GM19463 (cell line): ENCODE data around the gene IFNA1.
"Not testable (repeated sequence)": the region's sequence is repeated elsewhere in the genome, so short reads cannot be mapped to it uniquely, and the experiment has no call there.

ENCODE experiments used
- ATAC-seq: cut with Tn5 transposase; IDR thresholded peaks from one replicate; pipeline ENCODE4 v1.9.1; 2021; ENCODE audit warnings: mild to moderate bottlenecking, moderate library complexity; ENCODE audit not compliant: unreplicated experiment

IFNA1 gene

DNA sequence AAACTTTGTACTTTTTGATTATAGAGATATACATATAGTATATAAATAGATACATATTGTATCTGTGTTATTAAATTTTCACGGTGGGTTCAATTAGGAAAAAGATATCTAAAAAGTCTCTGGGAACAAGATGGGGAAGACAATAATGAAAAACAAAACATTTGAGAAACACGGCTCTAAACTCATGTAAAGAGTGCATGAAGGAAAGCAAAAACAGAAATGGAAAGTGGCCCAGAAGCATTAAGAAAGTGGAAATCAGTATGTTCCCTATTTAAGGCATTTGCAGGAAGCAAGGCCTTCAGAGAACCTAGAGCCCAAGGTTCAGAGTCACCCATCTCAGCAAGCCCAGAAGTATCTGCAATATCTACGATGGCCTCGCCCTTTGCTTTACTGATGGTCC is at the start of gene IFNA1:
Gene IFNA1 (plus strand): TSS at position 301 of the 400 bp plus-strand sequence. CDS start 69 bp downstream, at position 370.
- no peak for ATAC-seq

DNA sequence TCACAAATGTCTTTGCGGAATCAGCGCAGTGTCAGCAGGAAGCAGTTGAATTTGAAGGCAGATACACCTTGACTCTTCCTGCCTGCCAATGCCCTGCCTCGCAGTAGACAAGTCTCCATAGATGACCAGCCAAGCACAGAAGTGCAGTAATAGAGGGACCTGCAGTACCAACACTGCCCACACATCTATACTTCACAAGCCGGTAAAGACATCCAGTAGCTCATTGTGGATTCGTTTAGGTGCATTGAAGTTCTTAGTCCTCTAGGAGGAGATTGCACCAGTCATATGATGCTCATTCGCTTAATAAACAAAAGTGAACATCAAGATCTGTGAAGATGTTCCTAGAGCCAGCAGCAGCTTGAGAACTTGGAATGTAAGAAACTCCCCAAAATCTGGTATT is 48.0 kb upstream of the IFNA1 start:
- peak; percentile 74 for ATAC-seq

DNA sequence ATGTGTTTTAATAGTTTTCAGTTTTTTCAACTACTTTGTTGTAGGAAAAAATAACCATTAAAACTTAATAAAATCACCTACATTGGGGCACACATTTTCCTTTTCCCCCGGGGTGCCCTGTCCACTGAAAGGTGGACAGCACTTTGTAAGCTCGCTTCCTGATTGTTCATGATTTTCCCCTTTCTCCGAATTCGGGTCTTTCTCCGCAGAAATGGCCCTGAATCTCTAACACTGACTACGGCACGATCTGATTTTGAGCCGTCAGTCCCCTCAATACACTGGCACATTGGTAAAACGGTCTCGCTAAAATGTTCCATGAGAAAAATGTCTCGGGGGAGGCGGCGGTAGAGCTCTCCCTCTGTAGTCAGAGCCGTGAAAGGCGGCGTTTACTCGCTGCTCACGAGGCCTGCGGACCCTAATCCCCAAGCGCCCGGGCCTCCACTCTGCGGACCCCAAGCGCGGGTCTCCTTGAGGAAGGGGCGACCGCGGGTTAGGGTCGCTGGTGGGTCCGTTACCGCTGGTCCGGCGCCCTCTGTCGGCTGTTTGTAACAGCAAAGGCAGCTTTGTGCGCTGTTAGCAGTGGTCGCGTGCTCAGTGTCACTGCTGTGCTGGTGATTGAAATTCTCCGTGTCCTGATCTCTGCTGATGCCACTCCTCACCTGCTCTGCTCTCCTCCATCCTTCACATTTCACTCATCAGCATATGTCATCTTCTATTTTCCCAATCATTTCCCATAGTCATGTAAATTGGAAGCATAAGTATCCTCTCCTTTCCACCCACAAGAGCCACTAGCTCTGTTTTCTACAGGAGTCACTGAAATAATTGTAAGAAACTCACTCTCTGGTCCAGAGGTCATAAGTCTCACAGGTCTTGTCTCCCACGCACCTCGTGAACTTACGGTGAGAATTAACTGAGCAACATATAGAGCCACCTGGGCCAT is 44.2 kb upstream of the IFNA1 start:
- ATAC-seq, result peak; percentile 67

DNA sequence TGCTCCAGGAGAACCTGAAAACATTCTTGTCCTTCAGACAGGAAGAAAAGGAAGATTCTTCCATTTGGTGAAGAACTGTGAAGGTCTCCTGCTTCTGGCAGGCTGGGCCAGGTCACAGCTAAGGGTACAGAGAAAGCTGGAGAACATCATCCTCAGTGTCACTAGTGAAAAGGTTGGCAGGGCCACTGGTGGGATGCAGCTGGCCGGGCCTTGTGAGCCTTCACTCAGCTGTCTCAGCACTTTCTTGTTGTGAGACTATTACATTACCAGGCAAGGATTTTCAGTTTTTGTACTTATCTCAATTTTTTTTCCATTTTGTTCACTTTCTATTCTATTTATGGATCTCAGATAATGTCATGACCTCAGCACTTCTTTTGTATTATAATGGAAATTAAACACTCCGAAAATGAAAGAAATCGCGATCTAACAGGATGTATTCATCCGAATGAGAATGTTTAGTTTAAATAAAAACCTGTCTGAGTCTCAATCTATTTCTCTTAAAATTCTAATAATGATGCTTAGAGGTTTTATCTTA is 41.2 kb upstream of the IFNA1 start:
- no peak for ATAC-seq

DNA sequence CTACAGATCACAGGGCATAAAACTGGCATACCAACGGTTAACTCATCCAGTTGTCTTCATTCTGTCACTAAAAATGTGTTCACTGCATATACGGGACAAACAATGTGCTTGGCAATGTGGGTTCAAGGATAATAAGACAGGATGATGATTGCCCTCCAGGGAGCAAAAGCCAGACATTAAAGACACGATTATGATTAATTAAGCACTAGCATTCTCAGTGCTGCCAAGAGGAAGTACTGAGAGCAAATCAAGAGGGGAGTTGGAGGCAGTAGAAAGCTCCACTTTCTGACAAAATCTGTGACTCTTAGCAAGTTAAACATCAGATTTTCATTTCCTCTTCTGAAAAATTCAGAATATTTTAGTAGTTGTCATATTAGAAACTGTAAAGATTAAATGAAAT is 40.3 kb upstream of the IFNA1 start:
- no peak for ATAC-seq

DNA sequence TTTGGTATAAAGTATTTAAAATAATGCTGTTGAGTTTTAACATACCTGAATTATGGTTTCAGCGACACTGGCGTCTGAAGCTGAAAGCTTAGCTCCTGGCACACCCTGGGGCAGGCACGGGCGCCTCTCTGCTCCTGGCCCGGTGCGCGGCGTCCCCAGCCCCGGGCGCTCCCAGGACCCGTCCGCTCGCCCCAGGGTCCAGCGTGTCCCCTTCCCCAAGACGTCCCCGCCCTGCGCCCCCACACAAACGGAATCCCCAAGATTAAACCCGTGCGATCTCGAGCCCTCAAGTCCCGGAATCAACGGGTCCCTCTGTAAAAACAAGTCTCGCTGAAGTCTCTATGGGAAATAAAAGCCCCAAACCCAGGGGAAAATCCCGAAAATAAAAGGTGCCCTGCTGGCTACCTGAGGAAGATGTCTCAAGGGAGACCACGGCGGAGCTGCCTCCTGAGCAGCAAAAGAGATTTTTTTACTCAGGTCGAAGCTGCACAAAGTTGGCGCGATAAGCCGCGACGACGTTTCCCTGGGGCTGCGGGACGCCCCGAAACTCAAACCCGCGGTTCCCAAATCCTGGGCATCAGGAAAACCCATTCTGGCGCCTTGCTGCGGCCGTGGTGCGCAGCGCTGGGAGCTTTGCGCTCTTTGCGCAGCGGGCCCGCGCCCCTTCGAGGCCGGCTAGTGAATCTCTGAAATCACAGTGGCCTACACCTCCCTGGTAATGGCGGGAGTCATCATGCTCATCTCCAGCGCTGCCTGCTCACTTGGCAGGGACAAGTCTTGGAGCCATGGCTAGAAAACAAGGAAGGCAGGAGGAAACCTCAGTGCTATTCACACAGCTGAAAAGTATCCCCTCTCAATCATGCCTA is 37.6 kb upstream of the IFNA1 start:
- peak; percentile 45 for ATAC-seq

DNA sequence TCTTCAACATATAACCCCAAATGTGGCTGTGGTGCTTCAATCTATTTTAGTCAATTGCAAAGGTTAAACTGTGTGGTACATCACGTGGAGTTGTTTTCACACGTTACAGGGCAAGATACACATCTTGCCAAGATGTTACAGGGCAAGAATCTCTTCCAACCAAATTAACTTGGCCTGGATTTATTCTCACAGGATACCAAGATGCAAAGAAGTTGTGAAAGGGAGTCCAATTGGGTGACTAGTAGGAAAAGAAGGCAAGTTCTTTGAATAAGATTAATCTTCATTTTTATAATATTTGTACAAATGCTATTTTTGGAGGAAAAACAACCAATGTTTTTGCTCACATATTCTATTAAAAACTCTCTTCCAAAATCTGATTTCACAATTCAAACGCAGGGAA is 36.1 kb upstream of the IFNA1 start:
- ATAC-seq, result no peak

DNA sequence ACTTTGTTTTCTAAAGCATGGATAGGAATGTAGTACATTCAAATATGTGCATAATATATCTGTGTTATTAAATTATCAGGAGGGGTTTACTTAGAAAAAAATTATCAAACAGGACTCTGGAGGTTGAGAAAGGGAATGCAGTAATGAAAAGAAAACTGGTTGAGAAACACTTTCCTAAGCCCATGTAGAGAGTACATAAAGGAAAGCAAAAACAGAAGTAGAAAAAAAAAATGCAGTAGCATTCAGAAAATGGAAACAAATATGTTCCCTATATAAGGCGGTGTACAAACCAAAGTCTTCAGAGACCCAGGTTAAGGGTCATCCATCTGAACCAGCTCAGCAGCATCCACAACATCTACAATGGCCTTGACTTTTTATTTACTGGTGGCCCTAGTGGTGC is 31.4 kb upstream of the IFNA1 start, which contains the start of gene IFNA8:
Gene IFNA8 (plus strand): TSS at position 301 of the 400 bp plus-strand sequence. CDS start 60 bp downstream, at position 361.
- ATAC-seq, result no peak

DNA sequence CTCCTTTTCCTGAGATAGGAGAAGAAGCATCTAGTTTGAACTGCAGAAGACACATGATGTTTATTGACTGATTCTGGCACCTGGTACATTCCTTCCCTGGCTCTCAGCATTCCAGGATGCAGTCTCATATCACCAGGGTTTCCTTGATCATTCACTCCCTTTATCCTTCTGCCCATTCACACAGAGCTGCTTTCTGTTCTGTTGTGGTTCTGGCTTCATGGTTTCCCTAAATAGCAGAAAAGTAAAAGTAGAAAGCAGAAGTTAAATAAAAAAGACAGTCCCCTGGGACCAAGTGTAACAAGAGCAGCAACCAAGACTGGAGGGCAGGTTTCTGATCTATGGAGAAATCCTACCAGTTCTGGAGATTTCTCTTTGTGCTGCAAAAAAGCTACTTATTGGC is 28.1 kb upstream of the IFNA1 start:
- ATAC-seq, result no peak

DNA sequence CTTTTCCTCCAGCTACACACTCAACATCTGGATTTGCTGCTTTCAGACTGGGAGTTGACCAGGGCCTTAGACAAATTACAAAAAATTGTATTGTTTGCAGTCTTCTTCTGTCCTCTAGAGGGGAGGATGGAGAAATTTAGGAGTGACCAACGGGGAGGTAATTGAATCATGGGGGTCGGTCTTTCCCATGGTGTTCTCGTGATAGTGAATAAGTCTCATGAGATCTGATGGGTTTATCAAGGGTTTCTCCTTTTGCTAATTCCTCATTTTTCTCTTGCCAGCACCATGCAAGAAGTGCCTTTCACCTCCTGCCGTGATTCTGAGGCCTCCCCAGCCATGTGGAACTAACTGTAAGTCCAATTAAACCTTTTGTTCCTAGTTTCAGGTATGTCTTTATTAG is 27.1 kb upstream of the IFNA1 start:
- ATAC-seq, result no peak

DNA sequence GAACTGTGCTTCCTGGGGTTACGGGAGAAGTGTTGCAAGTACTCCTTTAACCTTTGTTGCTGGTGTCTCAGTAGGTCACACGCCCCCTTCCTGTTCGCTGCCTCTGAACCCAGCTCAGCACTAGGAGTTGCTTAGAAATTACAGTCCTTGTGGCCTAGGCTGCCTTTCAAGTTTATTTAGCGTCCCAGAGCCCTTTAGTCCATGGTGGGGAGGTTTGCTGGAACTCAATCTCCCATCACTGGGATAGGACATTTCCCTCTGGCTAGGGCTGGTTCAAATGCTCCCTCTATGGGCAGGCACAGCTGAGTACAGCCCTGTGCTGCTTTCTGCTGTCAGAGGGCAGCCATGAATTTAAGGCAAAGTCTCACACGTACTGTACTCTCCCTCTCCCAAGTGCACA is 26.6 kb upstream of the IFNA1 start:
- peak; percentile 65 for ATAC-seq

DNA sequence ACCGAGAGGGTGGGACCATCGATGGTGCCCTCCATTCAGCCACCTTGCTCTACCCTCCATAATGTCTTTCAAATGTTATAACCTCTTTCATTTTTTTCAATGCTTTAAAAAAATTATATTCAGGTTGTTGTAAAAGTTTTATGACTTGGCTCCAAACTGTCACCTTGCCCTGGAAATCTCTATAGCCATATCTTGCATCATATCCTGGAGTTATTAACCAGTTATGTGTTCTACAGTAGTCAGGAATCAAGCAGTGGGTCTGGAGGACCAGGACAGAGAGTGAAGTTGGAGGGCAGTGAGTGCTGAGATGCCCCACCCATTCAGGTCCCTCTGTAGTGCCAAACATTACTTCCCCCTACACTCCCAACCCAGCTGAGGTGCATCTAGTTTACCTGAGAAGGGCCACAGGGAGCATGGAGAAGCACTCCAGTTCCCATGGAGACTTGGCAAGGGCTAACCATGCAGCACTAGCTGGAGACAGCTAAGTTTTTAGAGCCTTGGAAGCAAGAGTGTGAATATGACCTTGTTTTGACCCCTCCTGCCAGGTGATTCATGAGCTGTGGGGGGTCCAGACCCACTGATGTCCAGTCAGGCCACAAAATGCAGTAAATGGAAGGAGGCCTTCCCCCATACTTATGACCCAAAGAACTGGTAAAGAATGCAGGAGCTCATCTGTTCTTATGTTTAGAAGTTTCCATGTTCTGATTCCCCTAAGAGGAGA is 25.9 kb upstream of the IFNA1 start:
- ATAC-seq, result no peak

DNA sequence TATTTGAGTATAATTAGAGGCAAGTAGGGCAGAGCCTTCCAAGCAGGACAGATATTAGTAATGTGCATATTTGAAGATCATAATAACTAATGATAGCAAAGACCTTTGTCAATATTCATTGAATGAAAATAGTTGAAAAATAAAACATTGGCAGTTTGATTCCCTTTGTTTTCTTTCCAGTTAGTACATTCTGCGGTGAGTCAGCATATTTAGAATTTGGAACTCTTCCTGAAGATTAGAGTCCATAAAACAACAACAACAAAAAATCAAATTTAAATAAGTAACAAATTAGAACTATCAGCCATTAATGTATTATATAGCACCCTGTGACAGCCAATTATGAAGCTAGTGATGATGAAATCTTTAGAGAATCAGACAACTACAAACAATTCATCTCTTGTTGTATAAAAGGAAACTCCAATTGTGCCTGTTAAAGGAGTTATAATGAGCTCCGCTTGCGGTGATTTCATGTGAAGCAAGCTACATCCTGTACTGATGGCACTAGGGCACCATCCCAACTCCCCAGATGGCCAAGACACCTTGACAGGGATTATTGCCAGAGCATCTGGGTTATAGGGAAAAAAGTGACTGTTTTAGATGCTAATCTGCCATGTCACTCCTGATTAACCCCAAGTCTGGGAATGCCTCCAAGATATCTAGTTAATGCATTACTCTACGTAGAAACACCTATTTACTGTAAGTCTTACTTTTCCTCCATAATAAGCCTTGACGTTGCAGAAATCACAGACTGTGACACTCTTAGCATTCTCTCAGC is 24.6 kb upstream of the IFNA1 start:
- no peak for ATAC-seq

DNA sequence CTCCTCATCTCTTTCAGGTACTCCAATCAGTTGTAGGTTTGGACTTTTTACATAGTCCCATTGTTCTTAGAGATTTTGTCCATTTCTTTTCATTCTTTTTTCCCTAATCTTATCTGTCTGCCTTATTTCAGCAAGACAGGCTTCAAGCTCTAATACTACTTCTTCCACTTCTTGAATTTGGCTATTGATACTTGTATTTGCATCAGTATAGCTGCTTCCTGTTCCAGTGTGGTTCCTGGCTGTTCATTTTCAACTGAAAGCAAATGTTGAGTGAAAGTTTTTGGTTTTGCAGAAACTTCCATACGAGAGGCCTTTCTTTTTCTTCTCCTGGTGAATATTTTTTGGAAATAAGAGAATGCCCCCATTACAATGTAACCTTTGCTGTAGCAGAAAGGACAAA is 12.0 kb upstream of the IFNA1 start:
- no peak for ATAC-seq

DNA sequence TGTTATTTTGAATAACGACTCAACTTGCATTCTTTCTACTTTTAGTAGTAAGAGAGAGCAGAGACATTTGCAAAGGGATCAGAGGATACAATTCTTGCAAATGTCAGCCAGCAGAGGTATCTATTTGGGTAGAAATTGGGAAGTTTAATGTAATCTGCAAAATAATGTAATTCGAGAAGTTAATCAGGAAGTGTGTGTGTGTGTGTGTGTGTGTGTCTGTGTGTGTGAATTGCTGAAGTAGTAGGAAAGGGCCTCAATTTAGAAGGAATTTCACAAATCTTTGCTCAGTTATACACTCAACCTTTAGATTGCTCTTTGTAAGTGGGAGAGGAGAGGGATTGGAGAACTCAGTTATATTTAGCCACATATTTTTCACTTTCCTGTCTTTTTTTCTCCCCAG is 11.0 kb upstream of the IFNA1 start:
- no peak for ATAC-seq

DNA sequence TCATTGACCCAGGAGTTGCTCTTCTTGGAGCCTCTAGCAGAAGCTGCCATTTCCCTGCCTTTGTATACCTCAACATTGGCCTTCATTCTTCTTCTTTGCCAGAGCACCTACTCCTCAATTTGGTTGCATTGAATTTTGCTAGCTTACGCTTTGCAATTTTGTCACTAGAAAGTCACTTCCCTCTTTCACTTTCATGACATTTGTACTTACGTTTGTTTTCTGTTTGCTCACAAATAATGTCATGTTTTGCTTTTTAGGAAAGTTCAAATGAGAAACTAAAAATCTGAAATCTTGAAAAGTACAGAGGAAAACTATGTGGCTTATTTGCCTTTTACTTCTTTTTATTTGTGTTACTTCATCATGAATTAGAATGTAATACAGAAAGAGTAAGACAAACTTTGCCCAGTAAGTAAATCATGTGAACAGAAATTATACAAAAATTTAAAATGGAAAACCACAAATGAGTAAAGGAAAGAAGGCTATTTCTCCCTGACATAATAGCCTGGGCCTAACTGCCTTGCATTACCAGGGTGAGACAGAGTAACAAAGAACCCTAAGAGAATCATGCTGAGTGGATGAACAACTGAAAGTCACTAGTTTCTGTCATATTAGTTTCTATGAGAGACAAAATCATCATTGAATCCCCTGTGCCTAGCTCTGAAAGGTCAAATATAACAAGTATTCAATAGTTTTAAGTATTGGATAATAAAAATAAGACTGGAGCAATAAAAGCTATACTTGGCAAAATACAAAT is 7.4 kb upstream of the IFNA1 start:
- ATAC-seq, result peak; percentile 66

DNA sequence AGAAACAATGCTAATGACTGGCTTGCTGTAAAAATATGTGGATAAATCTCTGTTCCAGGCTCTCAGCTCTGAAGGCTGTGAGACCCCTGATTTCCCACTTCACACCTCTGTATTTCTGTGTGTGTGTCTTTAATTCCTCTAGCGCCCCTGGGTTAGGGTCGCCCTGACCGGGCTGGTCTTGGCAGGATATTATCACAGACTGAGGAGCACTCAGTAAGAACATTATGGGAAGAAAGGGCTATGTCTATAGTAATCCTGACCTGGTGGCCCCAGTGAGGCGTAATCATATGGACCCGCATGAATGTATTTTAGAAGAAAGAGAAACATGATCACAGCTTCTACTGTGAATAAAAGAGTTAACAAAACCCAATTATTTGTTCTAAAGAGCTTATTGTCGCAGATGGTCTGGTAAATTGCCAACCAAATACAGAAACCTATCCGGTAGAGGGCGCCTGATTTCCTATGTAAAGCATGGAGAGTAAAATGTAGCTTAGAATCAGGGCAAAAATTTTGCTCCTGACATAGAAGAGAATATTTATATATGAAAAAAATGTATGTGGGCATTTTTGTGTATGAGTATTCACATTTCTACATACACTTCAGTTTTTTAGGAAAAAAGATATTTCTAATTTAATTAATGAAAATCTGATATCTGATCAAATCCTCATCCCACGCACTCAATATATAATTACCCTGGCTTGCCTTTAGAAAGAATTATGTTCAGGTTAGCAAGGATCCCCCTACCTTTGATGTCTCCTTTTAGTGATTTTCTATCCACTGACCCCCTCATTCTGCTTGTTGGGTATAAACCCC is 5.8 kb upstream of the IFNA1 start:
- no peak for ATAC-seq

DNA sequence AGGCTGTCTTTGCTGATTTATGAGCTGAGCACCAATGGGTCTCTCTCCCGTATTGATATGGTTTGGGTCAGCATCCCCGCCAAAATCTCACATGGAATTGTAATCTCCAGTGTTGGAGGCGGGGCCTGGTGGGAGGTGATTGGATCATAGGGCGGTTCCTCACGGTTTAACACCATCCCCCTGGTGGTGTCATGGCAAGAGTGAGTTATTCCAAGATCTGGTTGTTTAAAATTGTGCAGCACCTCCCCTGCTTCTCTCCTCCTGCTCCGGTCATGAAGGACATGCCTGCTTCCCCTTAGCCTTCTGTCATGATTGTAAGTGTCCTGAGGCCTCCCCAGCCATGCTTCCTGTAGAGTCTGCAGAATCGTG is 5.2 kb upstream of the IFNA1 start:
- not testable (repeated sequence) for ATAC-seq
